NCI-H146 treated with DMSO at 0.1 percent for 48 hours (cell line): ENCODE results near the gene CD9.
"Not testable (repeated sequence)": the region's sequence is repeated elsewhere in the genome, so short reads cannot be mapped to it uniquely, and the experiment has no call there.

Experiments
- DNase-seq: peaks from one replicate; lab custom pipeline; 2025; ENCODE audit not compliant: unreplicated experiment; lab: John Stamatoyannopoulos, UW

Gene CD9

DNA sequence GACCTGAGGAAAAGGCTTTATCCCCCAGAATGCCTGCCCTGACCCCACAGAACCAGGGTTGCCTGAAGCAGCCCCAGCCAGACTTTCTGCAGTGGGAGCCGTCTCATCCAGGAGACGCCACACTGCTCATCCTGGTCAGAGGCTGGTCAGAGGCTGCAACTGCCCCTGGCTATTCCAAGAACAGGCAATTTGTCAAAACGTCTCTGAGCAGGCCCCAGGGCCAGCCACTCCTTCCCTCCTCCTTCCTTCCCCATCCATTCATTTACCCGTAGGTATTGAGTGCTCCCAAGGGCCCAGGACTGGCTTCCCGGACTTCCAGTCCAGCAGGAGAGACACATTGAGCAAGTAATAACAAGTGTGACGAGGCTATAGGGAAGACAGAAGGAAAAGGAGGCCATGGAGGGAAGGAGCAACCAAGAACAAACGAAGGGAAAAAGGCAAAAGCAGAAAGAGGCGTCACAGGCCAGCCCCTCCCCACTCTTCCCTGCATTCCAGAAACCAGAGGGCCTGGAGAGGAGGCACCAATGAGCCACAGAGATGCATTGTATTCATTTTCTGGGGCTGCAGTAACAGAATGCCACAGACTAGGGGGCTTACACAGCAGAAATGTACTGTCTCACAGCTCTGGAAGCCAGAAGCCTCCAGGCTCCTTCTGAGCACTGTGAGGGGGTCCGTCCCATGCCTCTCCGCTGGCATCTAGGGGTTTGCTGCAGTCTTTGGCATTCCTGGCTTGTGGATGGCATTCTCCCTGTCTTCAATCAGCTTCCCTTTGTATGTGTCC lies 21.0 kb upstream of the CD9 start:
- no peak for DNase-seq

DNA sequence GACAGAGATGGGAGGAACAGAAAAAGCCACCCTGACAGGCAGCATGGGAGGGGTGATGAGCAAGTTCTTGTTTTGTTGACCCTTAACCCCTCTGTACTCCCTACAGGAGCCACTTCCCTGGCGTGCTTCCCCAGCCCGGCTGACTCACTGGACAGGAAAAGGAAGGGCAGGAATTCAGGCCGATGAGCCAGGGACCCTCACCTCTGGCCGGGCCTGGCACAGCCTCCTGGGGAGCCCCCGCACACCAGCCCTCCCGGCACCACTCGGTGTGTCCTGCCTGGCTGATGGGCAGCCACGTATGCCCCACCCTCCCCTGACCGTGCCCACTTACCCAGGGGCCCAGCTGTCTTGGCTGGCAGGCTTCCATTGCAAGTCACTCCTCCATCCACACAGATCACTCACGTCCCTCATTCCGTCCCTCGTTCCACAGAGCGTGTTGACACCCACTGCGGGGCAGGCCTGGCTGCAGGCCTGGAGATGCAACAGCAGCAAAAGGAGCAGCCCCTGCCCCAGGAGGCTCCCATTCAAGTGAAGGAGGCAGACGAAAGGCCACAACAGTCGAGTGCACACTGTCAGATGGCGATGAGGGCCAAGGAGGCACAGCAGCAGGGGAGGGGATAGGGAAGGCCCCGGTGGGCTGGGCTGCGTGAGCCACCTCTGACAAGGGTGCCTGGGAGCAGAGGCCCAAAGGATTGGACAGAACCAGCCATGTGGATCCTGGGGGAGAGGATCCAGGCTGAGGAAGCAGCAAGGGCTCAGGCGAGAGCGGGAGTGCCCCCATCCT lies 19.7 kb upstream of the CD9 start:
- no peak for DNase-seq

DNA sequence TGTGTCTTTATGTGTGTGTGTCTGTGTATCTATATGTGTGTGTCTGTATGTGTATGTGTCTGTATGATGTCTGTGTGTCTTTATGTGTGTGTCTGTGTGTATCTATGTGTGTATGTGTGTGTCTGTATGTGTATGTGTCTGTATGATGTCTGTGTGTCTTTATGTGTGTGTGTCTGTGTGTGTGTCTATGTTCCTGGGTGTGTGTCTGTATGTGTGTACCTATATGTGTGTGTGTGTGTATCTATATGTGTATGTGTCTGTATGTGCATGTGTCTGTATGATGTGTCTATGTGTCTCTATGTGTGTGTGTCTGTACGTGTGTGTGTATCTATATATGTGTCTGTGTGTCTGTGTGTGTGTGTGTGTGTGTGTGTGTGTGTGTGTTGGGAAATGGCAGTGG lies 19.0 kb upstream of the CD9 start:
- no peak for DNase-seq

DNA sequence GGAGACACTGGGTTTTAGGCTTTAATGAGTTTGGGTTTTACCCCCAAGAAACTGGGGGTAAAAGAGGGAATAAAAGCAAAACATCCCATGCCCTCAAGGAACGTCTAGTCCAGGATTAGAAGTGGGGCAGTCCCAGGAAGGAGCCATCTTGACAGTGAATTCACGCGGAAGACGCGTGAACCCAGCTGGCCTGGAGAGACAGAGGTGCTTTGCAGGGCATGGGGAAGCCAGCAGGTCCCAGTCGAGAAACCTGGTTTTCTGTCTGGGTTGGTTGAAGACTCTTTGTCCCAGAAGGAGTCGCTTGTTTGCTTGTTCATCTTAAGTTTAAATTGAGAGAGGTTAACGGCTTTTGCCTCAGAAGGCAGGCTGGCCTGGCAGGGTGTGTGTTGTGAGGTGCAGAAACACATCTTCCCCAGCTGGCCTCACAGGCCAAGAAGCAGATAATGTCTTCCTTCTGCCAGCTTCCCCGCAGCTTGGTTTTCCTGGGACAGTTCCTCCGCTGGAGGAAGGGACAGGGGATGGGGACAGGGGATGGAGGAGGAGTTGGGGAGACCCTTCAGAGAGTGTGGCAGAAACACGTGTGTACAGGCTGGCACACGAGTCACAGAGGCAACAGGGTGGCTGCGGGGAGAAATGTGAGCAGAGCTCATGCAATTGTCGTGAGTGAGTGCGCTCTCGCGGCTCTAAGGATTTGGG lies 18.5 kb upstream of the CD9 start:
- no peak for DNase-seq

DNA sequence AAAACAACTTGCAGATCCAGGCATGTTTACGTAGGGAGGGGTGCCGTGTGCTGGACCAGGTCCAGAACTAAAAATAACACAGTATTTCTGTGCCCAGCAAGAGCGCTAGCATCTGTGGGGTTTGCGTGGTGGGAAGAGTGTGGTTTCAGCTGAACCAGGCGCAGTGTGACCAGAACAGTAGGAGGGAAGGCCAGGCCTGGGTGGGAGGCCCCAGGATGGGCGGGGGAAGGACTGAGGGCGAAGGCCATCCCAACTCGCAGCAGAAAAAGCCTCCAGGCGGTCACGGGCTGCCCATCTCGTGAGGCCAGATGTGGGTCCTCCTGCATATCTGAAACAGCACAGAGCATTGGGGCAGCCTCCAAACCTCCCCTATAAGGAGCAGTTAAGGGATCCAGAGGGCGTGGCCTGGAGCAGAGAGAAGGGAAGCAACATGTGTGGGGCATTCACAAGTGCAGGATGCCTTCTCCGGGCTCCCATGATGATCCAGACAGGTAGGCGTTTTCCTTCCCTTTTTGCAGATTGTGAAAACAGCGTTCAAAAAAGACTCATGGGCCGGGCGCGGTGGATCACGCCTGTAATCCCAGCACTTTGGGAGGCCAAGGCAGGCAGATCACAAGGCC lies 17.8 kb upstream of the CD9 start:
- DNase-seq: no peak

DNA sequence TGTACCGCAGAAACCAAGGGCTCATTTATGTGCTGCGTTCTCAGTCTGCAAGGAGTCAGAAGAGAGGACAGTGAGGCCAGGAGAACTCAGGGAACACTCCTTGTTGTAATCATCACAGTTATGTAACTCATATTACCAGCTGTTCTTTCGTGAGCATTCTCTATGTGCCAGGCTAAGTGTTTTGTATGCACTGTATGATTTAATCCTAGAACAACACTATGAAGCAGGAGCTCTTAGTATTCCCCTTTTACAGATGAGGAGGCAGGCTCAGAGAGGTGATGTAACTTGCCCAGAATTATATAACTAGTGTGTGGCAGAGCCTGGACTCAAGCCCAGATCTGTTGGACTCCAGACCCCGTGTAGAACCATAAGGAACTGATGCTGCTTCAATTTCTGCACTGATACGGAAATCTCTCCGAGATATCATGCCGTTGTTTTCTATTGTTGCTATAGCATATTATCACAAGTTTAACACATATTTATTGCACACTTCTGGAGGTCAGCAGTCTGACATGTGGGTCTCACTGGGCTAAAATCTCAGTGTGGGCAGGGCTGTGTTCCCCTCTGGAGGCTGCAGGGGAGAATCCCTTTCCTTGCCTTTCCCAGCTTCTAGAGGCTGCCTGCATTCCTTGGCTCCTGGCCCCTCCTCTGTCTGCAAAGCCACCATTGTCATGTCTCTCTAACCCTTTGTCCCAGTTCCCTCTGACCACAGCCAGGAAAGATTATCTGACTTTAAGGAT lies 16.3 kb upstream of the CD9 start:
- DNase-seq: no peak

DNA sequence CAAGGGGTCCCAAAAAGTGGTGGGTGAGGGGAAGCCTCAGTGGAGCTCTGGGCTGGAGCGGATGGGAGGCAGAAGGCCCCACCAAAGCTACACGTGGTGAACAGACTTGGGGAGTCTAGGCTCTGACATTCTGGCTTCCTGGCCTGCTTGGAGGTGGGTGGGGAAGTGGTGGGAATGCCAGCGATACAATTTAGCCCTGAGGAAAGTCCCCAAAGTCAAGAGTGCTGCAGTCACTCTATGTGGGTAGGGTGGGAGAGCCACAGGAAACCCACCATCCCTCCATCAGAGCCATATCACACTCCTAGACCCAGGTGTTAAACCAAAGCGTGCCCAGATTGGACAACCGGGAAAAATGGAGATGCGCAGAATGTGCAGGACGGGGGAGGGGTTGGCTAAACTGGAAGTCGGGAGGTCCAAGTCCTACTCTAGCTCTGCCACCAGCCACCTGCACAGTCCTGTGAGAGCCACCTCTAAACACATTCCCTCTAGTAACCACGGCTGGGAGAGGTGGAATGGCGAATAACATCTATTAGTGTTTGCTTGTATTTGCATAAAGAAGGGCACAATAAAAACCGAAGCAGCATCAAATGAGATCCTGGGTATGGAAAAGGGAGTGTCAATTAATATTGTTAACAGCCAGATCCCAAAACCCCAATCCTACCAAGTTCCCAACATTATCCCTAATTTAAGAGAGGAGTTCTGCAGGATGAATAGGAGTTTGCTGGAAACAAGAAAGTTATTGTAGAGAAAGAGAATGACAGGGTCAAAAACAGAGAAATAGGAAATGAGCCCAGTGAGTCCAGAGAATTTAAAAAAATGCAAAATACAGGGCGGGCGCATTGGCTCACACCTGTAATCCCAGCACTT lies 14.0 kb upstream of the CD9 start:
- no peak for DNase-seq

DNA sequence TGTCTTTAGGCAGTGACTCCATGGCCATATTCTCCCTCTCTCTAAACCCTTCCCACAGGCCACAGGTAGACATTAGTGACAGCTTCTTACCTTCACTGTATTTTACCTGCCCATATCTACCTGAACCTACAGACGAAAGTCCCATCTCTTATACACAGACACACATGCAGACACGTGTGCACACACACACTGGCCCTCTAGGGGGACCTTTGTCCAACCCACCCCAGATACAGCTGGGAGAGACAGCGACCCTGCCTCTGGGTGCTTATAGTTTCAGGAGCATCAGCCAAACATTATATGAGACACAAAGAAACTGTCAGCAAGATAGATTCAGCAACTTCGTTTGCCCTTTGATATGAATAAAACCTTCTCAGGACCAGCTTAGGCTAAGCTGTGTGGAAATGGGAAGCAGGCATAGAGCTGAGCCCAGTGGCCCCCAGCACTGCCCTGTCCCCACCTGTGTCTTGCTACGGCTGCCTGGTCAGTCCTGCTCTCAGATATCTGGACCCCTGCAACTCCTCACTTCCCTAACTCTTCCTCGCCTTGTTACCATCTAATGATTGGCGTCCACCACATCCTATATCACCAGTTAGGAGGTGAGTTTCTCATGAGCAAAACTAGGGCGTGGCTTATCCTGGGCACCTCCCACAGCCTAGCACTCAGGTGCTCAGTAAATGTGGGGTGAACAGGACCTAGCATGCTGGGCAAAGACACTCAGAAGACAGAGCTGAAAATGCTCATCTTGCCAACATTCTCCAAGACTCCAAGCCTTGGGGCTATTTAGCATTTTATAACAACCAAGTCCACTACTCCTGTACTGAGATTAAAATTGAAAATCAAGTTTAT lies 12.0 kb upstream of the CD9 start:
- no peak for DNase-seq

DNA sequence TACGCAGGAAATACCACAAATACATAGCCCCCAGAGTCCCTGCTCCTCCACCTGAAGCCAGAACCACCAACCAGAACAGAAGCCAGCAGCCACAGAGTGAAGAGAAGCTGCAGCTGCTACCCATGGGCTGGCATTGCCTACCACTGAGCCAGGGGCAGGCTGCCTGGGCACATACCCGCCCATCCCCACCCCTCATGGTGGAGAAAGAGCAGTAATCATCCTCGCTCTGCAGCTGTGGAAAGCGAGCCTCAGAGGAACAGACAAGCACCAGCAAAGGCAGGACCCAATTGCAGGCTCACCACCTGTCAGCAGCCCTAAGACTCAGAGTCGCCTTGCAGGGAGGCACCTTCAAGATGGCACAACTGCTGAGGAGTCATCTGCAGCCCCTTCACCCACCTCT lies 11.2 kb upstream of the CD9 start:
- DNase-seq: no peak

DNA sequence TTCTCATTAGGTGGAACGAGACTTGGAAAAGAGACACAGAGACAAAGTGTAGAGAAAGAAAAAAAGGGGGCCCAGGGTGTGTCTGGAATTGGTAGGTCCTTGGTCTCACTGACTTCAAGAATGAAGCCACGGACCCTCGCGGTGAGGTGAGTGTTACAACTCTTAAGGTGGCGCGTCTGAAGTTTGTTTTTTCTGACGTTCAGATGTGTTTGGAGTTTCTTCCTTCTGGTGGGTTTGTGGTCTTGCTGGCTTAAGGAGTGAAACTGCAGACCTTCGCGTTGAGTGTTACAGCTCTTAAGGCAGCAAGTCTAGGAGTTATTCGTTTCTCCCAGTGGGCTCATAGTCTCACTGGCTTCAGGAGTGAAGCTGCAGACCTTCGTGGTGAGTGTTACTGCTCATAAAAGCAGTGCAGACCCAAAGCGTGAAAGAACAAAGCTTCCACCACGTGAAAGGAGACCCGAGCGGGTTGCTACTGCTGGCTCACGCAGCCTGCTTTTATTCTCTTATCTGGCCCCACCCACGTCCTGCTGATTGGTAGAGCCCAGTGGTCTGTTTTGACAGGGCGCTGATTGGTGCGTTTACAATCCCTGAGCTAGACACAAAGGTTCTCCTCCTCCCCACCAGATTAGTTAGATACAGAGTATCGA lies 10.1 kb upstream of the CD9 start:
- DNase-seq: not testable (repeated sequence)

DNA sequence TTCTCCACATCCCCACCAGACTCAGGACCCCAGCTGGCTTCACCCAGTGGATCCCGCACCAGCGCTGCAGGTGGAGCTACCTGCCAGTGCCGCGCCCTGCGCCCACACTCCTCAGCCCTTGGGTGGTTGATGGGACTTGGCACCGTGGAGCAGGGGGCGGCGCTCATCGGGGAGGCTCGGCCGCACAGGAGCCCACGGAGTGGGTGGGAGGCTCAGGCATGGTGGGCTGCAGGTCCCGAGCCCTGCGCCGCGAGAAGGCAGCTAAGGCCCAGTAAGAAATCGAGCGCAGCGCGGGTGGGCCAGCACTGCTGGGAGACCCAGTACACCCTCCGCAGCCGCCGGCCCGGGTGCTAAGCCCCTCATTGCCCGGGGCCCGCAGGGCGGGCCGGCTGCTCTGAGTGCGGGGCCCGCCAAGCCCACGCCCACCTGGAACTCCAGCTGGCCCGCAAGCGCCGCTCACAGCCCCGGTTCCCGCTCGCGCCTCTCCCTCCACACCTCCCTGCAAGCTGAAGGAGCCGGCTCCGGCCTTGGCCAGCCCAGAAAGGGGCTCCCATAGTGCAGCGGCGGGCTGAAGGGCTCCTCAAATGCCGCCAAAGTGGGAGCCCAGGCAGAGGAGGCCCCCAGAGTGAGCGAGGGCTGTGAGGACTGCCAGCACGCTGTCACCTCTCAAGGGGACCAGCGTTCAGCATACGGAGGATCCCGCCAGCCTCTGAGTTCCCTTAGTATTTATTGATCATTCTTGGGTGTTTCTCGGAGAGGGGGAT lies 9.3 kb upstream of the CD9 start:
- DNase-seq: not testable (repeated sequence)

DNA sequence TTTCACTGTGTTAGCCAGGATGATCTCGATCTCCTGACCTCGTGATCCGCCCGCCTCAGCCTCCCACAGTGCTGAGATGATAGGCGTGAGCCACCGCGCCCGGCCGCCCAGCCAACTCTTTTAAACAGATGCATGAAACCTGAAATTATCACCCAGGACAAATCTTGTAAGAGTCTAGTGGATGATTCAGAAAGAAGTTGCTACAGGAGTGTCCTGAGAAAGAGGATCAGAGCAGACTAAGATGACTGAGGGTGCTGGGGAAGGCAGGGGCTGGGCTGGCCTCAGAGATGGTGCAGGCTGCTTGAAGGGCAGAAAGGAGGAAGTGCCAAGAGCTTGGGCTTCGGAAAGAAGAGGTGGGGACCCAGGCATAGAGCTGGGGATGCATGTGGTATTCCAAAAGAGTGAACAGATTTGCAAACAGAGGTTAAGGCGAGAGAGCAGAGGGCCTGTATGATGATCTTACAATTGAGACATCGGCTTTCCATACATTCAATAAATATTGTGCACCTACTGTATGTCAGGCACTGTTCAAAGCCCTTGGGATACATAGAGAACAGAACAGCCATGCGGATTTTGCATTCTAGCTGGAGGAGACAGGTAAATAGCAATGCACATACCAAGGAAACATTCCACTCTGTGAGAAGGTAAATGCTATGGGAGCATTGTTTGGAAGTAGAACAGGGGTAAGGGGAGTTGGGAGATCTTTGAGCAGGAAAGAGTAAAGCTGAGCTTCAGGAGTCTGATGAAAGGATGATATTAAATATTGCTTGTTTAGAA lies 7.4 kb upstream of the CD9 start:
- DNase-seq: no peak

DNA sequence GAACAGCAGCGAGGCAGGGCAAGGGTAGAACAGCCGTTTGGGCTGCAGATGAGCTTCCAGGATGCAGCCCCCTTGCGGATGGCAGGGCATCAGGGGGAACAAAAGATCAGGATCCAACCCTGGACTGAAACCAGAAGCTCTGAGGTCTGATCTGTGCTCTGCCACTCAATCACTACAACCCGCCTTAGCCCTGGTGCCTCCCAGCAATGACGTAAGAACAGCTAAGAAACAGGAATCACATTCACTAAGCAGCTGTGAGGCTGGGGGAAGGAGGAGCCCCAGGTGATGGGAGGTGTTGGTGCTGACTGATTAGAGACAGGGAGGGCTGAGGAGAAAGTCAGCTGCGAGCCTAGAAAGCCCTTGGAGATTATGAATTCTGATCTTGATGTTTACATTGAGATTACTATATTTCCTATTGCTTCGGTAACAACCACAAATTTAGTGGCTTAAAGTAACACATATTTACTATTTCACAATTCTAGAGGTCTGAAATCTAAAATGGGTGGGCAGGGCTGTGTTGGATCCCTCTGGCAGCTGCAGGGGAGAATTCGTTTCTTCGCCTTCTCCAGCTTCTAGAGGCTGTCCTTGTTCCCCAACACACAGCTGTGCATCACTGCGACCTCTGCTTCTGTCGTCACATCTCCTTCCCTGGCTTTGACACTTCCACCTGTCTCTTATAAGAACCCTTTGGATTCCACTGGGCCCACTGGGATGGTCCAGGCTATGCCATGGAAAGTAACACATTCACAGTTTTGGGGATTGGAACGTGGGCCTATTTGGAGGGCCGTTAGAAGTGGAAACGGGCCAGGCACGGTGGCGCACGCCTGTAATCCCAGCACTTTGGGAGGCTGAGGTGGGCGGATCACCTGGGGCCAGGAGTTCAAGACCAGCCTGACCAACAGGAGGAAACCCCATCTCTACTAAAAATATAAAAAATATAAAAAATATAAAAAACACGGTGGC lies 6.1 kb upstream of the CD9 start:
- DNase-seq: peak; percentile 47

DNA sequence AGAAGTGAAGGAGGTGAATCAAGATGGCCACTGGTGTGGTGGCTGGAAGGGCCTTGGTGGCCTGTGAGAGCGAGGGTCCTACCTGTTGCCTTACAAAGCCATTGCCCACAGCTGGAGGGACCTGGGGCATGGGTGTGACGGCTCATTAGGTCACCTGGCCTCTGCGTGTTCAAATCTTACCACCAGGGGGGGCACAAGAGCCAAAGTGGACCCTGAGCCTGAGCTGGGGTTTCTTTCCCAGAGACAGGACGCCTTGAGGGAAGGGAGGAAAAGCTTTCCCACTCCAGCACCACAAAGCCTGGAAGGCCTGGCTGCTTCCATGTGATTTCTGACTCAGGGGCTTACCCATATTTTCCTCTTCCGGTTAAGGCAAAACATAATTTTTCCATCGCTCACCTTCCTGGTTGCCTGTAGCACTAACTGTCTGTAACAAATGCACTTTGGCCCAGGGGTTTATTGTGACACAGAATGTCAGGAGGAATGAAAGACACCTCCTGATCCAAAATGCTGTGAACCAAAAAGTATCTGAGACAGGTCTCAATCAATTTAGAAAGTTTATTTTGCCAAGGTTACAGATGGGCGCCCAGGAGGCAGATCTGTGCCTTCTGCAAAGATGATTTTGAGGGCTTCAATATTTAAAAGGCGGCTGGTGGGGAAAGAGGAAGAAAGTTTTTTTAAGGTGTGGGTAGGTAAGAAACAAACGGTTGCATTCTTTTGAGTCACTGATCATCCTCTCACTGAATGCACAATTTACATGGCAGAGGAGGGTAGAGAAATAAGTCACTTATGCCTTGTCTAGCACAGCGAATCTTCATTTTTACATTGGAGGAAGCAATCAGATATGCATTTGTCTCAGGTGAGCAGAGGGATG lies 4.3 kb upstream of the CD9 start:
- DNase-seq: peak; percentile 84

DNA sequence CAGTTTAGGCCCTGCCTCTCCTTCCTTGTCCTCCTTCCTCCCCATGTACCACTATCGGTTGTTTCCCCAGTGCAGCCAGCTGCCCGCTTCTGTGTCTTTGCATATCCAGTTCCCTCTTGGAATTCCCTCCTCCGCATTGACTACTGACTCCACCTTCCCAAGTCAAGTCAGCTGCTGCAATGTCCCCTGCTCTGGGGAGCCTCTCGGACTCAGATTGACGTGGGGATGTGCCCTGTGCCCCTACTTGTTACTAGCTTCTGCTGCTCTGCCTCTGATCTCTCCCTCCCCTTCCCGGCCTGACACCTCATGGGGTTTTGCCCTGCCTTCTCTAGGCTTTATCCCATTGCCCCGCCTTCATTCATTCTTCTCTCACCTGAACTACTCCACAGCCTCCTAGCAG lies 2.1 kb upstream of the CD9 start:
- DNase-seq: no peak
